ENCODE data around the gene SLC22A23.

SLC22A23 gene

GRCh38 chr6:3294921-3295871 is 161.7 kb downstream of the SLC22A23 start:
- H3K27ac Mint-ChIP-seq = peak overlapping the region; percentile 30
- no peak for DNase-seq
- peak overlapping the region; percentile 26 for H3K4me3 Mint-ChIP-seq
- H3K27me3 Mint-ChIP-seq (ENCODE audit: low read depth, poor library complexity) = peaks cover 4% of the 10 kb centered on the region
- TF ChIP-seq CTCF (IDR thresholded peaks at IDR 0.05) = no peak
- H3K36me3 Mint-ChIP-seq (ENCODE audit: low read depth) = peaks cover 24% of the 10 kb centered on the region
- H3K4me1 Mint-ChIP-seq = peaks cover 48% of the 10 kb centered on the region
- H3K9me3 Mint-ChIP-seq = no peaks in the 10 kb centered on the region

GRCh38 chr6:3294396-3294795 is 162.5 kb downstream of the SLC22A23 start:
- TF ChIP-seq CTCF (IDR thresholded peaks at IDR 0.05) = no peak
- H3K4me1 Mint-ChIP-seq = peaks cover 56% of the 10 kb centered on the region
- H3K27ac Mint-ChIP-seq = no peak overlapping the region
- H3K27me3 Mint-ChIP-seq (ENCODE audit: low read depth, poor library complexity) = peaks cover 4% of the 10 kb centered on the region
- no peak overlapping the region for H3K4me3 Mint-ChIP-seq
- no peak for DNase-seq
- H3K9me3 Mint-ChIP-seq = no peaks in the 10 kb centered on the region
- peaks cover 25% of the 10 kb centered on the region for H3K36me3 Mint-ChIP-seq (ENCODE audit: low read depth)

GRCh38 chr6:3293271-3294155 is 163.3 kb downstream of the SLC22A23 start:
- no peak for TF ChIP-seq CTCF (IDR thresholded peaks at IDR 0.05)
- Mint-ChIP-seq H3K36me3 (ENCODE audit: low read depth) (peaks cover 30% of the 10 kb centered on the region), H3K27ac (peak overlapping the region; percentile 9), H3K9me3 (no peaks in the 10 kb centered on the region), H3K27me3 (ENCODE audit: low read depth, poor library complexity) (peaks cover 4% of the 10 kb centered on the region), H3K4me3 (no peak overlapping the region), H3K4me1 (peaks cover 57% of the 10 kb centered on the region)
- DNase-seq = no peak

- Mint-ChIP-seq H3K4me3 (no peak overlapping the region), H3K27ac (peak overlapping the region; percentile 9), H3K4me1 (peaks cover 56% of the 10 kb centered on the region), H3K36me3 (ENCODE audit: low read depth) (peaks cover 32% of the 10 kb centered on the region), H3K9me3 (no peaks in the 10 kb centered on the region), H3K27me3 (ENCODE audit: low read depth, poor library complexity) (peaks cover 4% of the 10 kb centered on the region)
- no peak for DNase-seq
- TF ChIP-seq CTCF (IDR thresholded peaks at IDR 0.05) = no peak
These were observed 164.2 kb downstream of the SLC22A23 start for GRCh38 chr6:3292431-3293197.

GRCh38 chr6:3291987-3292386 is 164.9 kb downstream of the SLC22A23 start:
- Mint-ChIP-seq H3K36me3 (ENCODE audit: low read depth) (peaks cover 37% of the 10 kb centered on the region), H3K27ac (no peak overlapping the region), H3K9me3 (no peaks in the 10 kb centered on the region), H3K4me1 (peaks cover 53% of the 10 kb centered on the region), H3K4me3 (no peak overlapping the region), H3K27me3 (ENCODE audit: low read depth, poor library complexity) (peaks cover 3% of the 10 kb centered on the region)
- no peak for DNase-seq
- TF ChIP-seq CTCF (IDR thresholded peaks at IDR 0.05) = no peak
